Erythroblast (primary cell): Measurements from ENCODE around the gene JARID2.

Experiments
- GATA1 ChIP-seq: IDR thresholded peaks from 2 replicates; pipeline ENCODE4 v1.6.1; 2011; ENCODE audit warnings: low read depth, mild to moderate bottlenecking, control low read depth, low read length, moderate library complexity
- POLR2A ChIP-seq: IDR thresholded peaks from 2 replicates; pipeline ENCODE4 v1.6.1; 2011; ENCODE audit warnings: mild to moderate bottlenecking, low read length

DNA sequence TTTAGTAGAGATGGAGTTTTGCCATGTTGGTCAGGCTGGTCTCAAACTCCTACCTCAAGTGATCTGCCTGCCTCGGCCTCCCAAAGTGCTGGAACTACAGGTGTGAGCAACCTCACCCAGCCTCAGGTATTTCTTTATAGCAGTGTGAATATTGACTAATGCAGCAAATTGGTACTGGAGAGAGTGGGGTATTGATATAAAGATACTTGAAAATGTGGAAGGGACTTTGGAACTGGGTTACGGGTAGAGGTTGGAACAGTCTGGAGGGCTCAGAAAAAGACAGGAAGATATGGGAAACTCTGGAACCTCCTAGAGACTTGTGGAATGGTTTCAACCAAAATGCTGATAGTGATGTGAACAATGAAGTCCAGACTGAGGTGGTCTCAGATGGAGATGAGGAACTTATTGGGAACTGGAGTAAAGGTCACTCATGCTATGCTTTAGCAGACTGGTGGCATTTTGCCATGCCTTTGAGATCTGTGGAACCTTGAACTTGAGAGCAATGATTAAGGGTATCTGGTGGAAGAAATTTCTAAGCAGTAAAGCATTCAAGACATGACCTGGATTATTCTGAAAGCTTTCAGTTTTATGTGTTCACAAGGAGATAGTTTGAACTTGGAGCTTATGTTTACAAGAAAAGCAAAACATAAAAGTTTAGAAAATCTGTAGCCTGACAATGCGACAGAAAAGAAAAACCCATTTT lies 289.8 kb downstream of the JARID2 start:
- no peak for TF ChIP-seq POLR2A
- TF ChIP-seq GATA1, result no peak
